Measurements from ENCODE around the gene TBX20. TPM values are rescaled to one million over a fixed set of nuclear protein-coding genes. Genes with fewer than 3 reads are reported as not detected.

The TBX20 gene
- total RNA-seq, 1 donor from 2014 or later: not detected

GRCh38 chr7:35254496-35255442 lies 869 bp upstream of the TBX20 start:
- Histone ChIP-seq H3K27ac (no peak overlapping the region), H3K4me1 (peaks cover 5% of the 10 kb centered on the region), H3K9me3 (no peaks in the 10 kb centered on the region), H3K36me3 (no peaks in the 10 kb centered on the region), H3K4me3 (peak overlapping the region; percentile 38), H3K27me3 (peaks cover 100% of the 10 kb centered on the region)
- no peak for TF ChIP-seq CTCF (IDR thresholded peaks at IDR 0.05)
- intact Hi-C loops (cut with DNase I): no loop called here
- DNase-seq (no peak), ATAC-seq (no peak)

GRCh38 chr7:35253460-35253709 lies 515 bp downstream of the TBX20 start:
- Histone ChIP-seq H3K4me3 (peak overlapping the region; percentile 38), H3K36me3 (no peaks in the 10 kb centered on the region), H3K27ac (no peak overlapping the region), H3K4me1 (peaks cover 5% of the 10 kb centered on the region), H3K9me3 (no peaks in the 10 kb centered on the region), H3K27me3 (peaks cover 100% of the 10 kb centered on the region)
- no peak for DNase-seq
- TF ChIP-seq CTCF (IDR thresholded peaks at IDR 0.05): no peak
- ATAC-seq: no peak
- intact Hi-C loops (cut with DNase I): no loop called here

- Histone ChIP-seq H3K36me3 (no peaks in the 10 kb centered on the region), H3K27ac (no peak overlapping the region), H3K4me1 (peaks cover 5% of the 10 kb centered on the region), H3K27me3 (peaks cover 100% of the 10 kb centered on the region), H3K9me3 (no peaks in the 10 kb centered on the region), H3K4me3 (no peak overlapping the region)
- ATAC-seq (no peak), DNase-seq (no peak)
- intact Hi-C loops (cut with DNase I): no loop called here
- TF ChIP-seq CTCF (IDR thresholded peaks at IDR 0.05): no peak
These were observed 1.1 kb downstream of the TBX20 start for GRCh38 chr7:35252612-35253459.

GRCh38 chr7:35251606-35252310 lies 2.1 kb downstream of the TBX20 start:
- Histone ChIP-seq H3K36me3 (no peaks in the 10 kb centered on the region), H3K9me3 (no peaks in the 10 kb centered on the region), H3K27me3 (peaks cover 100% of the 10 kb centered on the region), H3K4me1 (peaks cover 5% of the 10 kb centered on the region), H3K27ac (no peak overlapping the region), H3K4me3 (no peak overlapping the region)
- intact Hi-C loops (cut with DNase I): no loop called here
- ATAC-seq: no peak
- no peak for TF ChIP-seq CTCF (IDR thresholded peaks at IDR 0.05)
- DNase-seq: no peak

- peaks cover 99% of the 10 kb centered on the region for H3K27me3 ChIP-seq
These were observed 3.0 kb downstream of the TBX20 start for GRCh38 chr7:35250941-35251340.

More at GRCh38 chr7:35250941-35251340, 3.0 kb downstream of the TBX20 start:
- ATAC-seq (no peak), DNase-seq (no peak)
- TF ChIP-seq CTCF (IDR thresholded peaks at IDR 0.05): no peak
- intact Hi-C loops (cut with DNase I): no loop called here
- H3K36me3 ChIP-seq: no peaks in the 10 kb centered on the region
- no peak overlapping the region for H3K27ac ChIP-seq
- H3K9me3 ChIP-seq: no peaks in the 10 kb centered on the region
- no peak overlapping the region for H3K4me3 ChIP-seq
- peaks cover 5% of the 10 kb centered on the region for H3K4me1 ChIP-seq

Data from upper lobe of right lung (tissue), 1 donor.